ENCODE results near the gene STXBP2.

The STXBP2 gene

GRCh38 chr19:7642295-7643030, 5.6 kb downstream of the STXBP2 start:
- H3K27ac ChIP-seq, result peak overlapping the region; percentile 26; the same call in 1 of the 2 replicates
- no peak for TF ChIP-seq ZFX (IDR thresholded peaks at IDR 0.05; ENCODE audit: borderline replicate concordance)
- no peak for TF ChIP-seq CTCF (IDR thresholded peaks at IDR 0.05)

- no peak for TF ChIP-seq CTCF (IDR thresholded peaks at IDR 0.05)
- no peak for TF ChIP-seq ZFX (IDR thresholded peaks at IDR 0.05; ENCODE audit: borderline replicate concordance)
- peak overlapping the region; percentile 26; the same call in 1 of the 2 replicates for H3K27ac ChIP-seq
Measured at GRCh38 chr19:7643031-7643415, 6.1 kb downstream of the STXBP2 start.

- peak overlapping the region; percentile 48 for H3K27ac ChIP-seq
Measured at GRCh38 chr19:7643629-7644549, 7.0 kb downstream of the STXBP2 start.

GRCh38 chr19:7644550-7644877, 7.6 kb downstream of the STXBP2 start:
- TF ChIP-seq ZFX (IDR thresholded peaks at IDR 0.05; ENCODE audit: borderline replicate concordance) (no peak), CTCF (IDR thresholded peaks at IDR 0.05) (no peak)
- peak overlapping the region; percentile 48 for H3K27ac ChIP-seq

GRCh38 chr19:7645163-7645562, 8.3 kb downstream of the STXBP2 start:
- peak overlapping the region; percentile 48; the same call in 1 of the 2 replicates for H3K27ac ChIP-seq
- TF ChIP-seq ZFX (IDR thresholded peaks at IDR 0.05; ENCODE audit: borderline replicate concordance) (no peak), CTCF (IDR thresholded peaks at IDR 0.05) (no peak)

- TF ChIP-seq ZFX (IDR thresholded peaks at IDR 0.05; ENCODE audit: borderline replicate concordance) (no peak), CTCF (IDR thresholded peaks at IDR 0.05) (no peak)
- H3K27ac ChIP-seq, result no peak overlapping the region
Measured at GRCh38 chr19:7645656-7646425, 8.9 kb downstream of the STXBP2 start.

- TF ChIP-seq ZFX (IDR thresholded peaks at IDR 0.05; ENCODE audit: borderline replicate concordance) (no peak), CTCF (IDR thresholded peaks at IDR 0.05) (no peak)
- no peak overlapping the region for H3K27ac ChIP-seq
Measured at GRCh38 chr19:7646426-7646700, 9.5 kb downstream of the STXBP2 start.

Measured in 22Rv1 (cell line).